Neutrophil (primary cell): ENCODE data around the gene EME1.

Source experiments
- H3K27ac ChIP-seq: fragments of 200-600 bp; sonication (generic); 2 replicates; pipeline ENCODE4 v1.5.1; 2016; ENCODE audit warnings: mild to moderate bottlenecking, moderate library complexity
- H3K27me3 ChIP-seq: fragments of 200-600 bp; sonication (generic); 2 replicates; pipeline ENCODE4 v1.6.0; 2016; ENCODE audit warnings: mild to moderate bottlenecking
- H3K36me3 ChIP-seq: fragments of 200-600 bp; sonication (generic); 2 replicates; pipeline ENCODE4 v1.5.1; 2017
- H3K4me1 ChIP-seq, 2 experiments: fragments of 200-600 bp in 1 of 2; sonication (generic) in 1 of 2; 1 replicate in 1 of 2; 2 replicates in 1 of 2; pipeline versions ENCODE4 v1.5.1 to v1.6.1; 2013 to 2016; ENCODE audit warnings: low read depth in 1 of 2, low read length in 1 of 2, mild to moderate bottlenecking in 1 of 2, moderate library complexity in 1 of 2; ENCODE audit not compliant: control insufficient read depth in 1 of 2, insufficient read depth in 1 of 2
- H3K4me3 ChIP-seq, 2 experiments: fragments of 200-600 bp in 1 of 2; sonication (generic) in 1 of 2; 1 replicate in 1 of 2; 2 replicates in 1 of 2; pipeline ENCODE4 v1.5.1; 2013 to 2016; ENCODE audit warnings: low read depth in 1 of 2, low read length in 1 of 2, mild to moderate bottlenecking in 1 of 2, moderate library complexity in 1 of 2
- H3K9me3 ChIP-seq: fragments of 200-600 bp; sonication (generic); 2 replicates; pipeline ENCODE4 v1.5.1; 2016
- TF ChIP-seq, protein P1 (sequence below): fragments of 200-600 bp; sonication (generic); IDR thresholded peaks from 2 replicates; pipeline ENCODE4 v1.5.1; 2016; ENCODE audit warnings: antibody characterized with exemption

The EME1 gene

DNA sequence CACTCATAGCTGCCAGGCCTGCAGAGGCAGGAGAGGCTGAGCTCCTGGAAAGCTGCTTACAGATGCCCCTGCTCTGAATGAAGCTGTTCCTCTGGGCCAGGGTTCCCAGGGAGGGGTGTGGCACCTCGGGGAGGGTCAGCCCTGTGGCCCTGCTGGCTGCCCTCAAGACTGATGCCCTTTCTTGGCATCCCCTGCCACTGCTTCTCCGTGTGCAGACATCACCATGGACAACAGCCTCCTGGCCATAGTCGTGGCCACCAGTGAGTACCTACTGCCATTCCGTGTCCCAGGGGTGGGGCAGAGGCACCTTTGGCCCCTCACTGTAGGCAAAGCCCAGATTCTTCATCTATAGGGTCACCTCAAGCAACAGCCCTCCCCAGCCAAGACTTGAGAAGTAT lies 9.0 kb upstream of the EME1 start:
- H3K4me1 ChIP-seq, result peaks cover 5 to 6% of the 10 kb centered on the region in 2 experiments
- no peak overlapping the region for H3K27ac ChIP-seq
- H3K9me3 ChIP-seq, result no peaks in the 10 kb centered on the region
- TF ChIP-seq, protein P1, sequence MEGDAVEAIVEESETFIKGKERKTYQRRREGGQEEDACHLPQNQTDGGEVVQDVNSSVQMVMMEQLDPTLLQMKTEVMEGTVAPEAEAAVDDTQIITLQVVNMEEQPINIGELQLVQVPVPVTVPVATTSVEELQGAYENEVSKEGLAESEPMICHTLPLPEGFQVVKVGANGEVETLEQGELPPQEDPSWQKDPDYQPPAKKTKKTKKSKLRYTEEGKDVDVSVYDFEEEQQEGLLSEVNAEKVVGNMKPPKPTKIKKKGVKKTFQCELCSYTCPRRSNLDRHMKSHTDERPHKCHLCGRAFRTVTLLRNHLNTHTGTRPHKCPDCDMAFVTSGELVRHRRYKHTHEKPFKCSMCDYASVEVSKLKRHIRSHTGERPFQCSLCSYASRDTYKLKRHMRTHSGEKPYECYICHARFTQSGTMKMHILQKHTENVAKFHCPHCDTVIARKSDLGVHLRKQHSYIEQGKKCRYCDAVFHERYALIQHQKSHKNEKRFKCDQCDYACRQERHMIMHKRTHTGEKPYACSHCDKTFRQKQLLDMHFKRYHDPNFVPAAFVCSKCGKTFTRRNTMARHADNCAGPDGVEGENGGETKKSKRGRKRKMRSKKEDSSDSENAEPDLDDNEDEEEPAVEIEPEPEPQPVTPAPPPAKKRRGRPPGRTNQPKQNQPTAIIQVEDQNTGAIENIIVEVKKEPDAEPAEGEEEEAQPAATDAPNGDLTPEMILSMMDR, result no peak
- H3K4me3 ChIP-seq, result no peak overlapping the region
- no peaks in the 10 kb centered on the region for H3K27me3 ChIP-seq
- peaks cover 61% of the 10 kb centered on the region for H3K36me3 ChIP-seq

DNA sequence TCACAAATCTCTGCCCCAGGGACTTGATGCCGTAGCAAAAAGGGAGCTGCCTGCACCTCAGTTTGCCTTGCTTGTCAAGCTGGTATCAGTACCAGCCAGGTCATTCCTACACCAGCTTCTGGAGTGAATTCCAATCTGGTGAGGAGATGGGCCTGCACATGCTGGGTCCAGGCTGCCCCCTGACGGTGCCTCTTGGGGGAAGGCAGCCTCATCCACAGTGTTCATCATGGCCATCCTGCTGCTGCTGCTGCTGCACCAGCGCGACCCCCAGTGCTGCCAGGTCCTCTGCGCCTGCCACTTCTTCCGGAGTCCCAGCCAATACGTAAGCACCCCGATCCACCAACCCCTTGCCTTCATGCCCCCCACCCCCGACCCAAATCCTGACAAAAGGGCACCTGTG lies 8.3 kb upstream of the EME1 start:
- H3K4me1 ChIP-seq, result peaks cover 5 to 6% of the 10 kb centered on the region in 2 experiments
- H3K4me3 ChIP-seq, result no peak overlapping the region
- TF ChIP-seq, protein P1, result no peak
- no peak overlapping the region for H3K27ac ChIP-seq
- H3K9me3 ChIP-seq, result no peaks in the 10 kb centered on the region
- H3K27me3 ChIP-seq, result no peaks in the 10 kb centered on the region
- H3K36me3 ChIP-seq, result peaks cover 61% of the 10 kb centered on the region

DNA sequence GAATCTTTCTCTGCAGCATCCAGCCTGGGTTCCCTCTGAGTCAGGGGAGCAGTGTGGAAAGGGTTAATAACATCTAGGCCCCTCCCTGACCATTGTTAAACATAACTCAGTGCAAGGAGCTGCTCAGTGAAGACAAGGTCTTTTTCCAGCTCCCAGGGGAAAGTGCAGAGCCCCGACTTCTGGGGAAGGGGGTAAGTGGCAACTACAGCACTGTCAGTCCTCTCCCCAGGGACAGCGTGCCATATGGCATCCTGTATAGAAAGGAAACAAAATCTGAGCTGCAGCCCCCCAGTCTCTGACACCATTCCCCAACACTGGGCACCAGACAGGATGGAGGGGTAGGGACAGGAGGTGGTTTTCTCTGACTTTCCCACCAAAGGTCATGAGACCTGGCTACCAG lies 7.9 kb upstream of the EME1 start:
- Histone ChIP-seq H3K9me3 (no peaks in the 10 kb centered on the region), H3K27ac (no peak overlapping the region), H3K4me3 (no peak overlapping the region), H3K4me1 (peaks cover 5 to 6% of the 10 kb centered on the region in 2 experiments), H3K27me3 (no peaks in the 10 kb centered on the region), H3K36me3 (peaks cover 61% of the 10 kb centered on the region)
- TF ChIP-seq, protein P1, result no peak

DNA sequence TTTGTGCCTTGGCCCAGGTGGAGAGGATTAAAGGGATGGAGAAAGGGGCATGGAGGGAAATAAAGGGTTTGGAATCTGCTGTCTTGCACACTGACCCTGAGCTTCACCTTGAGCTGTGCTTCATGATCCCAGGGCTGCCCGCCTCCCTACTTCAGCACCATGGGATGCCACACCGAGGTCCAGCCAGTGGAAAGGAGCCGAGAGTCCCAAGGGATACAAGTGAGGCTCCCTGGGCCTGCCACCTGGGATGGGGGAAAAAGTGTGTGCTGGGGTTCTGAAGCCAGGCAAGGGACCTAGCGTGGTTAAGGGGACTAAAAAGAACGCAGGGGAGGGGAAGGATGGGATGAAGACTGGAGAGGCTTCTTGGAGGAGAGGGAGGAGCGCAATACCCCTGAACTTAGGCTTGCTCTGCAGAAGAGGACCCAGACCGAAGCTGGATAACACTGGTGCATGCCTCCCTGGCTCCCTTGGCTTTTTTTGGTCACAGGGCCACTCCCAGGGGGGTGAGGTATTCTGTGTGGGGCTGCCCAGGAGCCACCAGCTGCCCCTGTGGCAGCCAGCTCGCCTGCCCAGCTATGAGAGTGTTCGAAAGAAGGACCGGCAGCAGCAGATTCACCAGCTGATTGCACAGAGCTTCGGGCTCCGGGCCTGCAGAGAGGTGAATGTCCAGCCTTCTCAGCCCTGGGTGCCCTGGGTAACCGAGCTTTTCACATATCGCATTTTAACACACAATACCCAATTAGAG lies 7.2 kb upstream of the EME1 start:
- Histone ChIP-seq H3K27me3 (no peaks in the 10 kb centered on the region), H3K4me1 (peaks cover 5 to 6% of the 10 kb centered on the region in 2 experiments), H3K36me3 (peaks cover 60% of the 10 kb centered on the region), H3K4me3 (no peak overlapping the region), H3K27ac (no peak overlapping the region), H3K9me3 (no peaks in the 10 kb centered on the region)
- TF ChIP-seq, protein P1, result no peak

DNA sequence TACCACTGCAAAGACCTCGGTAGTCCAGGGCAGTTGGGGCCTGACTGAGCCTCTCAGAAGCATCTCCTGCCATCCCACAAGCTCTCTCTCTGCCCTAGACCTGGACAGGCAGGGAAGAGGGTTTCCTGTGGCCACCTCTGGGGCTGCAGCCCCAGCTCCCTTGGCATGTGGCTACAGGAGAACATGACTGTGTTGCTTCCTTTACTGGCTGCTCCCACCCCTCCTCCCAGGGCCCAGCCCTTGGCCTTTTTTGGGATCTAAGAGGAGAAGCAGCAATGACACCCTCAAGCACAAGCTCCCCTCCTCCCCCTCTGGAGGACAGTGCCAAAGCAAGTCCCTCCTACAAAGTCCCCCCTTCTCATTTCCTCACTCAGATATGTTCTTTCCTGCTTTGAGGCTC lies 5.6 kb upstream of the EME1 start:
- peaks cover 57% of the 10 kb centered on the region for H3K36me3 ChIP-seq
- H3K9me3 ChIP-seq, result no peaks in the 10 kb centered on the region
- TF ChIP-seq, protein P1, result no peak

More for the DNA sequence above, 5.6 kb upstream of the EME1 start:
- Histone ChIP-seq H3K27ac (no peak overlapping the region), H3K27me3 (no peaks in the 10 kb centered on the region), H3K4me1 (peaks cover 4 to 7% of the 10 kb centered on the region in 2 experiments), H3K4me3 (no peak overlapping the region)
